ENCODE data around the gene TBC1D23. TPM values are rescaled to one million over a fixed set of nuclear protein-coding genes. Genes with fewer than 3 reads are reported as not detected.

TBC1D23 gene
- total RNA-seq, 1 experiment from 2014 or later: 68.0 TPM

DNA sequence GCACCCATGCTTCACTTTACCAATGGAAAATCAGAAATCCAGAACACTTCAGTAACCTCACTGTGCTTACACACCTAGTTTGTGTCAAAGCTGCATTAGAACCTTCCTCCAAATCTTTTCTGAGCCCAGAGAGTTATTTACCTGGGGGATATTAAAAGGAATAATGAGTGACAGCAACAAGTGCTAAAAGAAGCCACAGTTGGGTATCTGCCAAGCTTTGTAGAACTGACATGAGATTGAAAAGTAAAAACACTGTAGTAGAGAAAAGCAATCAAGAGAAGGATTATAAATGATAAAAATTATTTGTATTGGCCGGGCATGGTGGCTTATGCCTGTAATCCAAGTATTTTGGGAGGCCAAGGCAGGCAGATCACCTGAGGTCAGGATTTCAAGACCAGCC, 8.8 kb upstream of the TBC1D23 start:
- H2AFZ ChIP-seq: no peak overlapping the region
- H3K4me1 ChIP-seq (replicated peaks; ENCODE audit: insufficient read depth): peaks cover 8% of the 10 kb centered on the region
- CTCF ChIA-PET: no interaction called here
- H4K20me1 ChIP-seq (ENCODE audit: insufficient read depth): no peaks in the 10 kb centered on the region
- H3K27me3 ChIP-seq (ENCODE audit: insufficient read depth, low read depth): no peaks in the 10 kb centered on the region
- no peak overlapping the region for H3K4me3 ChIP-seq
- intact Hi-C loops (cut with micrococcal nuclease; ENCODE audit: unreplicated experiment): no loop called here
- H3K9me2 ChIP-seq (ENCODE audit: insufficient read depth): no peaks in the 10 kb centered on the region
- H3K4me2 ChIP-seq: no peak overlapping the region
- no peaks in the 10 kb centered on the region for H3K36me3 ChIP-seq (ENCODE audit: low read depth)
- DNase-seq: no peak
- 0 out of 2 replicates have a peak, but pooled peaks cover 5% of the 10 kb centered on the region for H3F3A ChIP-seq (ENCODE audit: insufficient read depth, low read depth)
- H3K27ac ChIP-seq: no peak overlapping the region
- BruUV-seq (replicated peaks): no TSS peak
- no peaks in the 10 kb centered on the region for H3K79me2 ChIP-seq (ENCODE audit: low read depth)
- POLR2A ChIA-PET (ENCODE audit: unreplicated experiment): no interaction called here
- TF ChIP-seq, protein P1, sequence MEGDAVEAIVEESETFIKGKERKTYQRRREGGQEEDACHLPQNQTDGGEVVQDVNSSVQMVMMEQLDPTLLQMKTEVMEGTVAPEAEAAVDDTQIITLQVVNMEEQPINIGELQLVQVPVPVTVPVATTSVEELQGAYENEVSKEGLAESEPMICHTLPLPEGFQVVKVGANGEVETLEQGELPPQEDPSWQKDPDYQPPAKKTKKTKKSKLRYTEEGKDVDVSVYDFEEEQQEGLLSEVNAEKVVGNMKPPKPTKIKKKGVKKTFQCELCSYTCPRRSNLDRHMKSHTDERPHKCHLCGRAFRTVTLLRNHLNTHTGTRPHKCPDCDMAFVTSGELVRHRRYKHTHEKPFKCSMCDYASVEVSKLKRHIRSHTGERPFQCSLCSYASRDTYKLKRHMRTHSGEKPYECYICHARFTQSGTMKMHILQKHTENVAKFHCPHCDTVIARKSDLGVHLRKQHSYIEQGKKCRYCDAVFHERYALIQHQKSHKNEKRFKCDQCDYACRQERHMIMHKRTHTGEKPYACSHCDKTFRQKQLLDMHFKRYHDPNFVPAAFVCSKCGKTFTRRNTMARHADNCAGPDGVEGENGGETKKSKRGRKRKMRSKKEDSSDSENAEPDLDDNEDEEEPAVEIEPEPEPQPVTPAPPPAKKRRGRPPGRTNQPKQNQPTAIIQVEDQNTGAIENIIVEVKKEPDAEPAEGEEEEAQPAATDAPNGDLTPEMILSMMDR (conservative IDR thresholded peaks at IDR 0.05): no peak
- TF ChIP-seq EZH2 (IDR thresholded peaks at IDR 0.05; ENCODE audit: low read depth): no peak
- no peaks in the 10 kb centered on the region; the same call in 1 of the 2 replicates for H3K9me3 ChIP-seq (ENCODE audit: insufficient read depth, low read depth)

DNA sequence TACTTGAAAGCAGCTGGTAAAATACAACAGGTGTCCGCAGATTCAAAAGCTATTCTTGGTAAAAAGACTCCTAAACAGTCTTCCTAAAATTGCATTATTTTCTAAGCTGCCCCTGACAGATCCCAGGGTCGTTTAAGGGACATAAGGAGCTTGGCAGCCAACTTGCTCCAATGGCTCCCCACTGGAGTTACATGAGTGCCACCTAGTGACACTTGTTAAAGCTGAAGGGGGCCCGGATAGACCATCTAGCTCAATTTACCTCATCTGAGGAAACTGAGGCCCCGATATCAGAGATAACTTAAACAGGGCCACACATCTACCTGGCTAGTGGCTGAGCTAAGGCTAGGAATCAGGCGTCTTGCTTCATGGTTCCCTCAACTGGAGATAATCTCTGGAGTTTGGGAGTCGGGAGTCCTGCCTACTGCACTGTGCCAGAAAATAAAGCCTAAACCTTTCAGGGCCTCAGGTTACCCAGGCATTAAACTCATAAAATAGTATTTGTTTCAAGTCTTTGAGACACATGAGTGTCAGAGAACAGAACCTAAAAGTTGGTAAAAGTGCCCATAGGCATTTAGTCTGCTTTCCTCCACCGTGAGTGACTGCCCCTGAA, 6.5 kb upstream of the TBC1D23 start:
- ChIA-PET POLR2A (ENCODE audit: unreplicated experiment) (interaction anchor here (0.5 kb wide), 2 partner anchors 156 to 395 kb away, joined by 3 to 4 read pairs; no protein-coding TSS in a partner anchor), CTCF (interaction anchor here (0.5 to 1.8 kb wide), 26 partner anchors 44 to 1082 kb away, joined by 3 to 50 read pairs (median 5); no protein-coding TSS in a partner anchor)
- H3K4me2 ChIP-seq: no peak overlapping the region
- no peak overlapping the region for H2AFZ ChIP-seq
- BruUV-seq (replicated peaks): no TSS peak
- H3K9me3 ChIP-seq (ENCODE audit: insufficient read depth, low read depth): no peaks in the 10 kb centered on the region; the same call in 1 of the 2 replicates
- DNase-seq: peak; percentile 53 to 67
- H3K27ac ChIP-seq: no peak overlapping the region
- H3K4me3 ChIP-seq: no peak overlapping the region
- no peaks in the 10 kb centered on the region for H3K79me2 ChIP-seq (ENCODE audit: low read depth)
- no peaks in the 10 kb centered on the region for H3K27me3 ChIP-seq (ENCODE audit: insufficient read depth, low read depth)
- intact Hi-C loops (cut with micrococcal nuclease; ENCODE audit: unreplicated experiment): loop anchor here (1.0 to 2.0 kb wide), 4 partner anchors 185 to 422 kb away; no protein-coding TSS in a partner anchor
- TF ChIP-seq, protein P1 (conservative IDR thresholded peaks at IDR 0.05): peak; percentile 93
- no peak for TF ChIP-seq EZH2 (IDR thresholded peaks at IDR 0.05; ENCODE audit: low read depth)
- 0 out of 2 replicates have a peak, but pooled peaks cover 5% of the 10 kb centered on the region for H3F3A ChIP-seq (ENCODE audit: insufficient read depth, low read depth)
- H3K36me3 ChIP-seq (ENCODE audit: low read depth): no peaks in the 10 kb centered on the region
- no peaks in the 10 kb centered on the region for H4K20me1 ChIP-seq (ENCODE audit: insufficient read depth)
- H3K4me1 ChIP-seq (replicated peaks; ENCODE audit: insufficient read depth): peaks cover 10% of the 10 kb centered on the region
- H3K9me2 ChIP-seq (ENCODE audit: insufficient read depth): no peaks in the 10 kb centered on the region

DNA sequence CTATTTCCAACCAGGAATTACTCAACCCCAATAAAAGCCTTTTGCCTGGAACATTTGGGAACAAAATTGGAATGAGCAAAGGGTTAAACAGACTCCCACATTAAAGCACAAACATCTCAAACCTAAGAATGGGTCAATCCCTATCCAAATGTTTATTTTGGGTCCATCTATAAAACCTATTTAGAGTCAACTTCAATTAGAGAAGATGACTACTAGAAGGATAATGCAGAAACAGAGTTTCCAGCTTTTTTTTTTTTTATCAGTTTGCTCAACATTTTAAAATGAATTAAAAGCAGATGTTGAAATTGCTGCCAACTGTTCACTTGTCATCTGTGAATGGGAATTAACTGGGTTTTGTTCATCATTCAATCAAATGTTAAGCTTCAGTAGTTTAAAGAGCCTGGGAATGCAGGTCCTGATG, 4.1 kb upstream of the TBC1D23 start:
- H3K9me3 ChIP-seq (ENCODE audit: insufficient read depth, low read depth): no peaks in the 10 kb centered on the region
- no peak for DNase-seq
- no peak overlapping the region for H3K4me2 ChIP-seq
- no peaks in the 10 kb centered on the region for H3K27me3 ChIP-seq (ENCODE audit: insufficient read depth, low read depth)
- no peak overlapping the region for H3K4me3 ChIP-seq
- H3K36me3 ChIP-seq (ENCODE audit: low read depth): no peaks in the 10 kb centered on the region
- peaks cover 22% of the 10 kb centered on the region for H3K4me1 ChIP-seq (replicated peaks; ENCODE audit: insufficient read depth)
- H4K20me1 ChIP-seq (ENCODE audit: insufficient read depth): no peaks in the 10 kb centered on the region
- peaks cover 14% of the 10 kb centered on the region; the same call in 1 of the 2 replicates for H3F3A ChIP-seq (ENCODE audit: insufficient read depth, low read depth)
- no TSS peak for BruUV-seq (replicated peaks)
- POLR2A ChIA-PET (ENCODE audit: unreplicated experiment): interaction anchor here (0.5 kb wide), 1 partner anchor 407 kb away, joined by 3 read pairs; no protein-coding TSS in a partner anchor
- no peak overlapping the region for H2AFZ ChIP-seq
- peaks cover 9% of the 10 kb centered on the region for H3K79me2 ChIP-seq (ENCODE audit: low read depth)
- CTCF ChIA-PET: interaction anchor here (0.5 to 0.7 kb wide), 6 partner anchors 161 to 1457 kb away, joined by 3 to 14 read pairs (median 6); no protein-coding TSS in a partner anchor
- intact Hi-C loops (cut with micrococcal nuclease; ENCODE audit: unreplicated experiment): no loop called here
- H3K27ac ChIP-seq: no peak overlapping the region
- no peaks in the 10 kb centered on the region for H3K9me2 ChIP-seq (ENCODE audit: insufficient read depth)
- TF ChIP-seq EZH2 (IDR thresholded peaks at IDR 0.05; ENCODE audit: low read depth): no peak
- TF ChIP-seq, protein P1 (conservative IDR thresholded peaks at IDR 0.05): no peak

Data from PC-9 (cell line).